CD8-positive, alpha-beta memory T cell (primary cell): ENCODE data around the gene TIAM2. TPM values are rescaled to one million over a fixed set of nuclear protein-coding genes. Genes with fewer than 3 reads are reported as not detected.

Experiments
- CTCF ChIA-PET: fragments of 350-600 bp; sonication (Branson Sonifier 250); formaldehyde crosslinking; loops from one replicate; lab custom pipeline; 2021; ENCODE audit warnings: antibody characterized with exemption; lab: Charles Lee
- POLR2A ChIA-PET: fragments of 350-600 bp; sonication (Branson Sonifier 250); formaldehyde crosslinking; loops from one replicate; lab custom pipeline; 2021; ENCODE audit warnings: antibody characterized with exemption; lab: Charles Lee
- DNase-seq, 5 donors: peaks; one replicate each; pipeline versions ENCODE4 v3.0.0 to v3.0.0-alpha.2; 2020 to 2022; ENCODE audit warnings: mixed read lengths in 1 of 5
- H3K27ac ChIP-seq: one replicate; pipeline ENCODE4 v1.7.0; 2013; ENCODE audit warnings: low read depth, mild to moderate bottlenecking, low read length, moderate library complexity
- H3K27me3 ChIP-seq: 2 replicates; pipeline ENCODE4 v1.7.0; 2013; ENCODE audit warnings: low read length, mild to moderate bottlenecking; ENCODE audit not compliant: insufficient read depth, poor library complexity, severe bottlenecking
- H3K36me3 ChIP-seq: 2 replicates; pipeline ENCODE4 v1.7.0; 2013; ENCODE audit warnings: mild to moderate bottlenecking, low read length, moderate library complexity; ENCODE audit not compliant: insufficient read depth
- H3K4me1 ChIP-seq: 2 replicates; pipeline ENCODE4 v1.7.0; 2013; ENCODE audit warnings: mild to moderate bottlenecking, low read length, moderate library complexity; ENCODE audit not compliant: insufficient read depth
- H3K4me3 ChIP-seq: 2 replicates; pipeline ENCODE4 v1.7.0; 2013; ENCODE audit warnings: mild to moderate bottlenecking, low read length
- H3K9me3 ChIP-seq: 2 replicates; pipeline ENCODE4 v1.7.0; 2013; ENCODE audit warnings: mild to moderate bottlenecking, low read length
- H3K27ac Mint-ChIP-seq, 8 donors: one replicate each; pipeline ENCODE4 v1.8.0; 2020 to 2021; ENCODE audit warnings: mixed read lengths in 8 of 8, mild to moderate bottlenecking in 6 of 8, inconsistent platforms in 3 of 8, moderate library complexity in 3 of 8
- H3K27me3 Mint-ChIP-seq, 2 donors: one replicate each; pipeline ENCODE4 v1.8.0; 2020 to 2021; ENCODE audit warnings: mixed read lengths in 2 of 2, mild to moderate bottlenecking in 1 of 2, moderate library complexity in 1 of 2
- H3K36me3 Mint-ChIP-seq, 3 donors: one replicate each; pipeline ENCODE4 v1.8.0; 2020 to 2021; ENCODE audit warnings: mixed read lengths in 3 of 3, inconsistent platforms in 1 of 3, mild to moderate bottlenecking in 1 of 3
- H3K4me1 Mint-ChIP-seq, 3 donors: one replicate each; pipeline ENCODE4 v1.8.0; 2020 to 2021; ENCODE audit warnings: mixed read lengths in 3 of 3, inconsistent platforms in 1 of 3, mild to moderate bottlenecking in 1 of 3
- H3K4me3 Mint-ChIP-seq, 7 donors: one replicate each; pipeline ENCODE4 v1.8.0; 2020 to 2021; ENCODE audit warnings: mixed read lengths in 7 of 7, mild to moderate bottlenecking in 6 of 7, moderate library complexity in 4 of 7, inconsistent platforms in 2 of 7
- H3K9me3 Mint-ChIP-seq, 5 donors: one replicate each; pipeline ENCODE4 v1.8.0; 2020 to 2022; ENCODE audit warnings: mixed read lengths in 5 of 5, mild to moderate bottlenecking in 3 of 5, moderate library complexity in 2 of 5, inconsistent platforms in 1 of 5
- polyA plus RNA-seq: library from polyadenylated mRNA; unstranded; fragments of 300-500 nt; fragmentation: Illumina TruSeq; gene quantifications from one replicate; pipeline ENCODE4 v1.2.3, GENCODE V29; 2021
- total RNA-seq, 2 experiments: library from RNA; stranded (reverse); gene quantifications; one replicate each; pipeline ENCODE4 v1.2.3, GENCODE V29; 2021

Gene TIAM2
- total and polyA plus RNA-seq, 3 experiments from 2014 or later, result 1.1 to 31.1 (median 24.5) TPM

DNA sequence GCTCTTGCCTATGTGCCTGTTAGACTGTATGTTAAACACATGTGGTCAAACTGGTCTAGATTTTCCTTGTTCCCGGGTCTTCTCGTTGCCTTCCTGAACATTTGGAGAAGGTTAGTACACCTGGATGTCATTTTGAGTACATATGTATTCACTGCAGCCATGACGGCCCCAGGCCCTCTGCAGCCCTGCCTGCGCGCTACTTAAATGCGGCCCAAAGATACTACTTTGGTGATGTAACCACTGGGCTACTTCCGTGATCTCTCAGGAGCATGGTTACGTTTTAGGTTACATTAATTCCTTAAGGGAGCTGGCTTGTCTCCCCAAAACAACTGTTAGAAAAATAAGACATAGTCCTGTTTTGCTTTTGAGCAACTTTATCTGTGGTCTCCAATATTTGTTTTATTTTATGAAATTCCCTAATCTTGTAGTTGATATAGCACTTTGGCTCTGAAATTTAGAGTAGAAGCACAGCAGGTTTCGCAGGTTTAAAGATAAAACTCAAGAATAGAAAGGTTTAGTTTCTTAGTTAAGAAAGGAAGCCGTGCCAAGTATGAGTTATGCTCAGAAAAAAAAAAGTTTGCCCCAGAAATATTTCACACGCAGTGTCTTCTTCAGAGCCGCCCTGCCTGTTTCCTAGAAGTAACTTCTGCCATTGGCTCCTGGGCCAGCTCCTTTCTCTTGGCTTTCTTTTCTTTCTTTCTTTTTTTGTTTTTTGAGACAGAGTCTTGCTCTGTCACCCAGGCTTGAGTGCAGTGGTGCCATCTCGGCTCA lies 38.1 kb downstream of the TIAM2 start:
- ChIA-PET CTCF (interaction anchor here (0.8 kb wide), 1 partner anchor 14 kb away, joined by 3 read pairs; no protein-coding TSS in a partner anchor), POLR2A (no interaction called here)
- Mint-ChIP-seq H3K36me3 (no peaks in the 10 kb centered on the region), H3K4me3 (no peak overlapping the region), H3K27me3 (no peaks in the 10 kb centered on the region), H3K27ac (peak overlapping the region in 1 of 8 donors; percentile 33), H3K9me3 (no peaks in the 10 kb centered on the region), H3K4me1 (no peaks in the 10 kb centered on the region)
- Histone ChIP-seq H3K4me3 (no peak overlapping the region), H3K27ac (no peak overlapping the region), H3K36me3 (no peaks in the 10 kb centered on the region), H3K4me1 (no peaks in the 10 kb centered on the region), H3K27me3 (no peaks in the 10 kb centered on the region), H3K9me3 (no peaks in the 10 kb centered on the region)
- DNase-seq, result no peak

DNA sequence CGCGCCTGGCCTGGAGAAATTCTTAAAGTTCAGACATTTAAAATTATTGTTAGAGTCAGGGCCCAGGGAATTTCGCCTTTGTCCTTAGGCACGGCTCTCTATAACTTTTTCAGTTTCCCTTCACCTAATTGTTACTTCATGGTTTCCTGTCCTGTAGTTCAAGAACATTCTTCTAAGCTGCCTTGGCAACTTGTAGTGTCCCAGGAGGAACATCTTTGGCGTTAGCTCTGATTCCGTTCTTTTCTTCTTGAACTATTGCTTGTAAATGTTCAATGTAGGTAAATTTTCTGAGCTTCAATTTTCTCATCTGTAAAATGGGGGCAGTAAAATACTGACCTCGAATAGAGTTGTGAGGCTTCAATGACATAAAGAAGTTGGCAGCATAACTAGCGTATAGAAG lies 41.8 kb downstream of the TIAM2 start:
- H3K4me3 ChIP-seq, result no peak overlapping the region
- H3K27ac ChIP-seq, result no peak overlapping the region
- H3K36me3 ChIP-seq, result no peaks in the 10 kb centered on the region
- ChIA-PET CTCF (no interaction called here), POLR2A (no interaction called here)
- no peak for DNase-seq
- no peaks in the 10 kb centered on the region for H3K9me3 Mint-ChIP-seq
- no peaks in the 10 kb centered on the region for H3K36me3 Mint-ChIP-seq
- no peak overlapping the region for H3K27ac Mint-ChIP-seq
- H3K9me3 ChIP-seq, result no peaks in the 10 kb centered on the region
- H3K27me3 Mint-ChIP-seq, result no peaks in the 10 kb centered on the region
- H3K4me1 ChIP-seq, result no peaks in the 10 kb centered on the region
- H3K4me3 Mint-ChIP-seq, result no peak overlapping the region
- H3K4me1 Mint-ChIP-seq, result no peaks in the 10 kb centered on the region
- no peaks in the 10 kb centered on the region for H3K27me3 ChIP-seq

DNA sequence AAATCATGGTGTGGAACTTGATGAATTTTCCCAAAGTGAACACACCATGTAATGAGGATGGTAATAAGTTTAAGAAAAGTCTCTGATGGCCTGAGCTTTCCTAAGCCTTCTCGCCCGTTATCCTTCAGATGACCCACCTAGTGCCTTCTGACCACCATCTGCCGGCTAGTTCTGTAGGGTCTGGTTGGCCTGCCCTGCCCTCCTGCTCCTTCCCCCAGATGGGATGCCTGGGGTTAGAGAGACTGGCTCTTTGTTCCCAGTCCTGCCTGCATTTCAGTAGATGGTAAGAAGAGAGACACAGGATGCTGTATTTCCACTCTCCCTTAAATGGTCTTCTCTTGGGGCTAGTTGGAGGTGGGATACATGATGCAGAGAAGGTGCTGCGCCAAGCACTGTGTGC lies 43.0 kb downstream of the TIAM2 start:
- CTCF ChIA-PET, result no interaction called here
- H3K4me3 Mint-ChIP-seq, result no peak overlapping the region
- no peaks in the 10 kb centered on the region for H3K9me3 ChIP-seq
- POLR2A ChIA-PET, result no interaction called here
- no peak overlapping the region for H3K4me3 ChIP-seq
- H3K4me1 Mint-ChIP-seq, result no peaks in the 10 kb centered on the region
- H3K4me1 ChIP-seq, result no peaks in the 10 kb centered on the region
- H3K9me3 Mint-ChIP-seq, result no peaks in the 10 kb centered on the region
- no peak for DNase-seq
- H3K27ac Mint-ChIP-seq, result no peak overlapping the region
- H3K27me3 ChIP-seq, result no peaks in the 10 kb centered on the region
- H3K27ac ChIP-seq, result no peak overlapping the region
- no peaks in the 10 kb centered on the region for H3K27me3 Mint-ChIP-seq
- no peaks in the 10 kb centered on the region for H3K36me3 Mint-ChIP-seq
- H3K36me3 ChIP-seq, result no peaks in the 10 kb centered on the region

DNA sequence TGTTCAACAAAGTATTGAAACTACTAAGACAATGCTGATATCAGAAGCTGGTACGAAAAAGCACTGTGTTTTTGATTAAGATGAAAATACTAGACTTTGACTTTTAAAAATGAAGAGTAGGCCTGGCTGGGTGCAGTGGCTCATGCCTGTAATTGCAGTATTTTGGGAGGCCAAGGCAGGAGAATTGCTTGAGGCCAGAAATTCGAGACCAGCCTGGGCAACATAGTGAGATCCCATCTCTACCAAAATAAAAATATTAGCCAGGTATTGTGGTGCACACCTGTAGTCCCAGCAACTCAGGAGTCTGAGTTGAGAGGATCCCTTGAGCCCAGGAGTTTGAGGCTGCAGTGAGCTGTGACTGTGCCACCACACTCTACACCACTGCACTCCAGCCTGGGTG lies 43.4 kb downstream of the TIAM2 start:
- Mint-ChIP-seq H3K27ac (no peak overlapping the region), H3K36me3 (no peaks in the 10 kb centered on the region), H3K9me3 (no peaks in the 10 kb centered on the region), H3K27me3 (no peaks in the 10 kb centered on the region), H3K4me1 (no peaks in the 10 kb centered on the region), H3K4me3 (no peak overlapping the region)
- Histone ChIP-seq H3K9me3 (no peaks in the 10 kb centered on the region), H3K36me3 (no peaks in the 10 kb centered on the region), H3K4me3 (no peak overlapping the region), H3K27me3 (no peaks in the 10 kb centered on the region), H3K4me1 (no peaks in the 10 kb centered on the region), H3K27ac (no peak overlapping the region)
- POLR2A ChIA-PET, result no interaction called here
- CTCF ChIA-PET, result no interaction called here
- no peak for DNase-seq

DNA sequence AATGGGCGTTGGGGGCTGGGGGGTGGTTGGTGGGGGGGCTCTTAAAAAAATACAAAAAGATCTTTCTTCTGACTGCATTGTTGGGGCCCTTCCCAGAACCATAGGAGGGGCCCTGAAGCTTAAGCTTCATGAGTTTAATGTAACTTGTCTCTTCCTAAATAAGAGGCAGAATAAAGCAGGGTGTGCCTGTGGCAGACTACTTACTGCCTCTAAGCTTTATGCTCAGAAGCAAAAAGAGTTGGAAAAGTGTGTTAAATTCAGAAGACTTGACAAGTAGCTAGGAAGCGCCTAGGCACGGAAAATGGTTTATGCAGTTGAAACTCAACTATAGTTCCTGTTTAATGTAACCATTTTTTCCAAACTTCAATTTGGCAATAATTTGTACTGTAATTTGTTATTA lies 44.5 kb downstream of the TIAM2 start:
- ChIA-PET POLR2A (no interaction called here), CTCF (no interaction called here)
- no peaks in the 10 kb centered on the region for H3K36me3 Mint-ChIP-seq
- H3K4me3 Mint-ChIP-seq, result no peak overlapping the region
- Histone ChIP-seq H3K9me3 (no peaks in the 10 kb centered on the region), H3K27me3 (no peaks in the 10 kb centered on the region), H3K36me3 (no peaks in the 10 kb centered on the region), H3K4me1 (no peaks in the 10 kb centered on the region), H3K4me3 (no peak overlapping the region), H3K27ac (no peak overlapping the region)
- DNase-seq, result no peak
- no peak overlapping the region for H3K27ac Mint-ChIP-seq
- no peaks in the 10 kb centered on the region for H3K4me1 Mint-ChIP-seq
- H3K9me3 Mint-ChIP-seq, result no peaks in the 10 kb centered on the region
- H3K27me3 Mint-ChIP-seq, result no peaks in the 10 kb centered on the region

DNA sequence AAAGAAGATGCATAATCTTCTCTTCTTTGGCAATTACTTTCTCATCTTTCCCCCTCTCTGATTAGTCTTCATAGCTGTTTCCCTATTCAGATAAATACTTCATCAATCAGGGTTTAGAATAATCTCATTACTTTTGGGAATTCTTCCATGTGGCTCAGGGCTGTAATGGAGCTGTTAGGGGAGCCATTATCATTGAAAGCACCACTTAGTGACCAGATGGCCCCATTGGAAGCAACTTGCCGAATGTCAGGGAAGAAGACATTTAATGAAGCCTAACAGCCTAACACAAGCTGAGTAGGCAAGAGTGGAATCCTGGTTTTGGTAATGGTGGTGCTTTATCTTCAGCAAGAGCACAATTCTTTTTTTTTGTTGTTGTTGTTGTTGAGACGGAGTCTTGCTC lies 45.0 kb downstream of the TIAM2 start:
- ChIA-PET CTCF (no interaction called here), POLR2A (no interaction called here)
- no peak overlapping the region for H3K4me3 Mint-ChIP-seq
- no peaks in the 10 kb centered on the region for H3K27me3 Mint-ChIP-seq
- no peak overlapping the region for H3K27ac Mint-ChIP-seq
- Histone ChIP-seq H3K4me1 (no peaks in the 10 kb centered on the region), H3K4me3 (no peak overlapping the region), H3K27me3 (no peaks in the 10 kb centered on the region), H3K36me3 (no peaks in the 10 kb centered on the region), H3K9me3 (no peaks in the 10 kb centered on the region), H3K27ac (no peak overlapping the region)
- DNase-seq, result no peak
- no peaks in the 10 kb centered on the region for H3K36me3 Mint-ChIP-seq
- no peaks in the 10 kb centered on the region for H3K9me3 Mint-ChIP-seq
- no peaks in the 10 kb centered on the region for H3K4me1 Mint-ChIP-seq

DNA sequence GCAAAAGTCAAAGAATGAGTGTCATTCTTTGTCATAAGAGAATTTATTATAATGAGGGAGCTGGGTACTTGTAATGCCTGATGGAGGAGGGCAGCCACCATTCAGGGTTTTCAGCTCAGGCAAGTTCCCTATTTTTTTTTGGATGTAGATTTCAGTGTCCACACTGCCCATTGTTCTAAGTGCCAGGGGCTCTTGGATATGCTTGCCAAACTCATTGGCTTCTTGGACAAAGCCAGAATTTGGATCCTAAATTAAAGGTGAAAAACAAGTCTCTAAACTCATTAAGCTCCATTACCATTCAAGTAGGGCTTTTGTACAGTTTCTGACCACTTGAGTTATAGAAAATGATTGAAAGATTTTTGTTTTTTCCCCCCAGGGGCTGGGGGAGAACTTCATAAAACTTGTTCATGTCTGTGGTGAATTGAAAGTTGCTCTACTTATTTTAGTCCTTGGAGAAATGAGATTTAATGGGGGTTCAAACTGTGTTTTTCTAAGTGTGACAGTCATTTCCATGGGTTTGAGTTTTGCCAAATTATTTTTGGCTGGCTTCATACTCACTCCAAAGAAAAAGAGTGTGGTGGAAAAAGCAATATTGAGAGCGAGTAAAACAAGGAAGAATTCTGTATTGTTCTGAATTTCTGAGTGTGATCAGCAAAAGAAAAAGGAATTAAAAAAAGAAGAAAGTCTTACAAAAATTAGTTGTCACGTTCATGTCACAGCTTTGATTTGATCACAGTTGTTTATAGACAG lies 46.0 kb downstream of the TIAM2 start:
- no peak for DNase-seq
- Histone ChIP-seq H3K4me1 (no peaks in the 10 kb centered on the region), H3K36me3 (no peaks in the 10 kb centered on the region), H3K27ac (no peak overlapping the region), H3K4me3 (no peak overlapping the region), H3K27me3 (no peaks in the 10 kb centered on the region), H3K9me3 (no peaks in the 10 kb centered on the region)
- no peaks in the 10 kb centered on the region for H3K36me3 Mint-ChIP-seq
- no peaks in the 10 kb centered on the region for H3K9me3 Mint-ChIP-seq
- no peaks in the 10 kb centered on the region for H3K27me3 Mint-ChIP-seq
- CTCF ChIA-PET, result no interaction called here
- H3K4me1 Mint-ChIP-seq, result no peaks in the 10 kb centered on the region
- no peak overlapping the region for H3K4me3 Mint-ChIP-seq
- no peak overlapping the region for H3K27ac Mint-ChIP-seq
- POLR2A ChIA-PET, result no interaction called here

DNA sequence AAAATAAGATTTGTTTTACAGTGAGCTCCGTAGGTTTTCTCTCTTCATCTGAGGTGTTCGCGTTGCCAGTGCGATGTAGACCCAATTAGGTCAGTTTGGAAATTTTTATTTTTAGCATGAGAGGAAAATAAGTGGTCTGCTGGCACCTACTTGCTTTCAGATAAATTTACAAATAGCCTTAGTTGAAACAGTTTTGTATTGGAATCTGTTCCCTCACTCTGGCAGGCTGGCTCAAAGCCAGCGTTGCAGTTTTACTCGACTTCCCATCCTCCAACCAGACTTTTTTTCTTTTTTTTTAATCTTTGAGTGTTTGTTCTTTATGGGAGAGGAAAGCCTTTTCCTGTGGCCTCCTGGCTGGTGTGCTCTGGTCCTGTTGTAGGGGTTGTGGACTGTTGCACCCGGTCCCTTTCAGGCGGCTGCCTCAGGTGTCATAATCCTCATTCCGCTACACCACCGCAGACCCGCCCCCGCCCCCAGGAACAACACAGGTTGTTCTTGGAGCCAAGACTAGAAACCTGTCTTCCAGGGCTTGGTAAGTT lies 46.7 kb downstream of the TIAM2 start:
- no peaks in the 10 kb centered on the region for H3K9me3 Mint-ChIP-seq
- H3K4me1 Mint-ChIP-seq, result no peaks in the 10 kb centered on the region
- Histone ChIP-seq H3K27me3 (no peaks in the 10 kb centered on the region), H3K36me3 (no peaks in the 10 kb centered on the region), H3K4me3 (no peak overlapping the region), H3K4me1 (no peaks in the 10 kb centered on the region), H3K27ac (no peak overlapping the region), H3K9me3 (no peaks in the 10 kb centered on the region)
- no peak overlapping the region for H3K27ac Mint-ChIP-seq
- no peak for DNase-seq
- H3K36me3 Mint-ChIP-seq, result no peaks in the 10 kb centered on the region
- POLR2A ChIA-PET, result no interaction called here
- CTCF ChIA-PET, result no interaction called here
- peaks cover 0 to 3% of the 10 kb centered on the region in 2 donors for H3K27me3 Mint-ChIP-seq
- no peak overlapping the region for H3K4me3 Mint-ChIP-seq
